Subcutaneous abdominal adipose tissue (tissue), 5 donors: ENCODE data around the gene LRIG1.

Experiments used
- H3K27ac ChIP-seq: one replicate; pipeline ENCODE4 v1.7.0; 2013; ENCODE audit warnings: low read depth, mild to moderate bottlenecking, inconsistent platforms, low read length, moderate library complexity
- H3K27me3 ChIP-seq, 5 donors: one replicate each; pipeline ENCODE4 v1.7.0; 2013; ENCODE audit warnings: low read length in 5 of 5, inconsistent platforms in 1 of 5; ENCODE audit not compliant: control insufficient read depth in 5 of 5, insufficient read depth in 4 of 5
- H3K36me3 ChIP-seq, 5 donors: one replicate each; pipeline ENCODE4 v1.7.0; 2013; ENCODE audit warnings: low read length in 5 of 5; ENCODE audit not compliant: control insufficient read depth in 5 of 5, insufficient read depth in 5 of 5
- H3K4me1 ChIP-seq, 5 donors: one replicate each; pipeline ENCODE4 v1.7.0; 2013; ENCODE audit warnings: low read length in 5 of 5, mild to moderate bottlenecking in 3 of 5, moderate library complexity in 1 of 5; ENCODE audit not compliant: control insufficient read depth in 5 of 5, insufficient read depth in 5 of 5
- H3K4me3 ChIP-seq, 5 donors: one replicate each; pipeline ENCODE4 v1.7.0; 2013; ENCODE audit warnings: low read length in 5 of 5, low read depth in 1 of 5
- H3K9ac ChIP-seq, 5 donors: one replicate each; pipeline ENCODE4 v1.7.0; 2013; ENCODE audit warnings: low read length in 5 of 5, mild to moderate bottlenecking in 4 of 5, moderate library complexity in 3 of 5
- H3K9me3 ChIP-seq, 5 donors: one replicate each; pipeline ENCODE4 v1.7.0; 2013; ENCODE audit warnings: low read length in 5 of 5; ENCODE audit not compliant: control insufficient read depth in 5 of 5
- donor health status: healthy.
- donor health status: healthy.
- donor health status: healthy.
- donor health status: healthy.
- donor health status: healthy.

LRIG1 gene

DNA sequence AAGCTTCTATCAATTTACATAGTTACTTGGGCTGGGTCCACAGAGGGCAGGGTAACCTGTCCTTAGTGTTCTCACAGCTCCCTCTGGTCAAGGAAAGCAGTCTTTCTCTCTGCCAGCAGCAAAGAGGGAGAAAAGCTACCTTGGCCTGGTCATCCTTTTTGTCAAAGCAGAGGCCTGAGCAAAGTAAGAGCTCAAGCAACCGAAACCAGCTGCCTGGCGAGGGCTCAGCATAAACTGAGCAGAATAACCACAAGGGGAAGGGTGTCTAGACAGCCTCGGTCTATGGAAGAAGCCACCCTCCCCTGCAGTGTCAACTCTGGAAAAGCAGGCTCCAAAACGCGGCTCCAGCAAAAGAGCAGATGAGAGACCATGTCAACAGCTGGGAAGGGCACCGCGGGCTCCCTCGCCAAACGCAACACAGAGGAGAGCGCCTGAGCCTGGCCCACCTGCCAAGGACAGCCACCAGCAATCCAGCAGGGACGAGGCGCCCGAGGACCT, 17.4 kb downstream of the LRIG1 start:
- Histone ChIP-seq H3K27ac (peak overlapping the region; percentile 91), H3K9ac (peak overlapping the region in 1 of 5 donors; percentile 13), H3K9me3 (peaks cover 0 to 3% (median 0%) of the 10 kb centered on the region in 5 donors), H3K27me3 (no peaks in the 10 kb centered on the region), H3K4me3 (no peak overlapping the region), H3K4me1 (peaks cover 13 to 58% (median 53%) of the 10 kb centered on the region in 5 donors), H3K36me3 (no peaks in the 10 kb centered on the region)

DNA sequence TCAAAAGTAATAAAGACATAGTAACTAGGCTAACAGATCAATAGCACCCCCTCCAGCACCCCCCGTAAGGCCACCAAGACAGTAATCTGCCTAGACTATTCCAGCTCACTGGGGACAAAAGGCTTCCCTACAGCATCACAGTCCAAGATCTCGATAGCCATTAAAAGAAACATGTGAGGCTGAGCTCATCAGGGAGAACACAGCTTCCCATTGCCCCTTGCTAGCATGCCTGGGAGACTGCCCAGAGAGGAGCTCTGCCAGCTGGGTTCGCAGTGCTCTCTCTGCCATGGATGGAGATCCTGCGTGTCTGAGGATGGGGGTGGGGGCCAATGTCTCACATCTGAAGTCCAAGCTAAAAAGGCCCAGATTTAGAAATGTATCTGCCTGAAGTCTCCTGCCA, 17.8 kb downstream of the LRIG1 start:
- Histone ChIP-seq H3K4me1 (peaks cover 13 to 59% (median 53%) of the 10 kb centered on the region in 5 donors), H3K36me3 (no peaks in the 10 kb centered on the region), H3K9ac (peak overlapping the region in 2 of 5 donors; percentile 13 to 17), H3K9me3 (peaks cover 0 to 3% (median 0%) of the 10 kb centered on the region in 5 donors), H3K27ac (peak overlapping the region; percentile 91), H3K4me3 (no peak overlapping the region), H3K27me3 (no peaks in the 10 kb centered on the region)

DNA sequence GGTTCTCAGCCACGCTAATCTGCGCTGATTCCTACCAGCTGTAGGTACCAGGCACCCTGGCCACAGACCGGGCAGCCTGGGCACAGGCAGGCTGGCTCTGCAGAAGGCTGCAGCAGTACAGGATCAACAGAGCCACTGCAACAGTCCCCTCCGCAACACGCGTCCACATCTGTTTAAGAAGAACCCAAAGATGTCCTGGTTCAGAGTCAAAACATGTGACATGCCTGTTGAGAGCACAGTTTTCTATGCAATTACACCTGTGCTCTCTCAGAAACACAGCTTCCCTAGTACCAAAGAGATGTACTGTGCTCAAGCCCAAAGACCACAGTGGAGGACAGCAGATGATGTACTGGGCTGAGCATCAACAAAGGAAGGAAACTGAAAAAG, 18.8 kb downstream of the LRIG1 start:
- Histone ChIP-seq H3K27ac (peak overlapping the region; percentile 91), H3K9ac (no peak overlapping the region), H3K36me3 (no peaks in the 10 kb centered on the region), H3K27me3 (no peaks in the 10 kb centered on the region), H3K4me3 (no peak overlapping the region), H3K4me1 (peaks cover 10 to 56% (median 50%) of the 10 kb centered on the region in 5 donors), H3K9me3 (peaks cover 0 to 3% (median 0%) of the 10 kb centered on the region in 5 donors)

DNA sequence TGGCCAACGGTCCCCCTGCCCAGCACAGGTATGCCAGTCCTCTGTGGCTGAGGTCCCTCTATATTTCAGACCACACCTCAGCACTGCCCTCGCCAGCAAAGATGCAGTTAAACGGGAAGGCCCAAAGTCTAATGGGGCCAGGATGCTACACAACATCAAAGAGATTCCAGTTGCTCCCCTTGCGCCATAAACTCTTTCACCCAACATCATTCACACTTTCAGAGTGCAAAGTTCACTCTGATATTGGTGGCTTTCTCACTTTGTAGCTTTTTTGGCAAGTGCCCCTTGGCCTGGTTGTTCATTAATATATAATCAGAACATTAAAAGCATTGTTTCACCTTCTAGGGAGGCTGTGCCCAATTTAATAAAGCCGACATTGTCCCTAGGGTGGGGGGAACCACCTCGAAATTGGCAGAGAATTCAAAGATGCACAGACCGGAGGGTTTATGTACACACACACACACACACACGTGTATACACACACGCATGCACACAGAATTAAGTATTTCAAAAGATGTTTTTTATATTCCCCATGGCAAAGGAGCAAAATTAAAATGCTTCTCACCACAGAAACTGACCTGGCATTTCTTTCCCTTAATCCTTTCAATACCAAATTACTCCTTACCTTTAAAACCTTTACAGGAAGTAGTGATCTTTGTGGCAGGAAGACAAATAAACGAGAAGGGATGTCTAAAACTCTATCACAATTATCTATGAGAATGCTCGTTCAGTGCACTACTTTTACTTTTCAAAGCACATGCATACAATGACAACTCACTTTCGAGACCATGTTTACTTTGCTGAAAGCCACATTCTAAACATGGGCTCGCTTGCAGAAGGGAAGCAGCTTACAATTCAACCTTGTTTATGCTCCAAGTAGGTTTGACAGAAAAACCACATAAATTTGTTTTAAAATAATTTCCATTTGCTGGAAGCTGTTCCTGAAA, 19.5 kb downstream of the LRIG1 start:
- no peak overlapping the region for H3K4me3 ChIP-seq
- H3K4me1 ChIP-seq = peaks cover 8 to 54% (median 44%) of the 10 kb centered on the region in 5 donors
- H3K9me3 ChIP-seq = peaks cover 0 to 3% (median 0%) of the 10 kb centered on the region in 5 donors
- H3K27ac ChIP-seq = peak overlapping the region; percentile 91
- no peaks in the 10 kb centered on the region for H3K27me3 ChIP-seq
- no peaks in the 10 kb centered on the region for H3K36me3 ChIP-seq
- H3K9ac ChIP-seq = no peak overlapping the region

DNA sequence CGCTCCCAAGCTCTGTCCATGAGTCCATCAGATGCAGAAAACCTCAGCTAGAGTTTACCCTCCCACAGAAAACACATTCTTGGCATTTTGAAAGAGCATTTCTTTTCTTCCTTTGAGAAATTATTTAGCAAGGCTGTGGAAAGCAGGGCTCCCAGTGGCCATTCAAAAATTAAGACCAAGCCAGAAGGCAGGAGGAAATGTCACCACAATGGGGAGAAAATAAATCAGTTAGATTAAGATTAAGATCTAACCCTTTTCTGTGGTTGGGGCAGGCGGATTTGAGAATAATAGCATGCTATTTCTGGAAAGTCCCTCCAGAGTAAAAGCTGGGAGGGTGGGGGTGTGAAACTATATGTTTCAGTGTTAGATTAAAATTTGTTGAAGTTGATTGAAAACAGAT, 20.2 kb downstream of the LRIG1 start:
- no peak overlapping the region for H3K4me3 ChIP-seq
- peaks cover 0 to 3% (median 0%) of the 10 kb centered on the region in 5 donors for H3K9me3 ChIP-seq
- H3K36me3 ChIP-seq = no peaks in the 10 kb centered on the region
- H3K27me3 ChIP-seq = no peaks in the 10 kb centered on the region
- H3K27ac ChIP-seq = peak overlapping the region; percentile 91
- peaks cover 7 to 50% (median 39%) of the 10 kb centered on the region in 5 donors for H3K4me1 ChIP-seq
- H3K9ac ChIP-seq = no peak overlapping the region

DNA sequence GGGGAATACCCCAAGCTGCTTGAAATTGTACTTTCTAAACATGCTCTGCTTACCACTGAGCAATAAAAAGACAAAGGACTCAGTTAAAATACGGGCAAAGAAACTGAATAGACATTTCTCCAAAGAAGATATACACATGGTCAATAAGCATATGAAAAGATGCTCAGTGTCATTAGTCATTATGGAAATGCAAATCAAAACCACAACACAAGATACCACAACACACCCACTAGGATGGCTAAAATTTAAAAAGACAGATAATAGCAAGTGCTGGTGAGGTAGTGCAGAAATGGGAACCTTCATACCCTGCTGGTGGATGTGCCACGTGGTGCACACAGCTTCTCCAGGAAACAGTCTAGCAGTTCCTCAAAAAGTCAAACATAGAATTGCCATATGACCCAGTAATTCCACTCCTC, 21.3 kb downstream of the LRIG1 start:
- Histone ChIP-seq H3K4me1 (peaks cover 7 to 50% (median 39%) of the 10 kb centered on the region in 5 donors), H3K27me3 (no peaks in the 10 kb centered on the region), H3K4me3 (no peak overlapping the region), H3K9ac (peak overlapping the region in 1 of 5 donors; percentile 23), H3K27ac (no peak overlapping the region), H3K9me3 (peaks cover 0 to 3% (median 0%) of the 10 kb centered on the region in 5 donors), H3K36me3 (no peaks in the 10 kb centered on the region)

DNA sequence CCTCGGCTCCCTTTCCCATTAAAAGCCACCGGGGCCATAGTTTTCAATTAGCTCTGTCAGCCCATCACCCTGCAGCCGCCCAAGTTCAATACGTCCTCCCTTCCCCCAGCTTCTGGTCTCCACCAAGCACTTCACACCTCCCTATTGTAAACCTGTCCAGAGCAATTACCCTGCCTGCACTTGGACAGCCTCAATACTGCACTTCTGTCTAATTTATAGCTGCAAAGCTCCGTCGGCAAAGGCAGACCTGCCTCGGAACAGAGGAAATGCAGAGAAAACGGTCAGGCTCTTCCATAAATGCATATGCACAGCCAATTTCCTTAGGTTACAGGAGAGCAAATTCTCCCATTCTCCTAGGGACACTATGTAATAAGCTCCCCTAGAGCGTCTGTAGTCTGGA, 21.9 kb downstream of the LRIG1 start:
- Histone ChIP-seq H3K27me3 (no peaks in the 10 kb centered on the region), H3K36me3 (no peaks in the 10 kb centered on the region), H3K27ac (no peak overlapping the region), H3K4me3 (no peak overlapping the region), H3K9me3 (peaks cover 0 to 3% (median 0%) of the 10 kb centered on the region in 5 donors), H3K4me1 (peaks cover 7 to 48% (median 39%) of the 10 kb centered on the region in 5 donors), H3K9ac (no peak overlapping the region)

DNA sequence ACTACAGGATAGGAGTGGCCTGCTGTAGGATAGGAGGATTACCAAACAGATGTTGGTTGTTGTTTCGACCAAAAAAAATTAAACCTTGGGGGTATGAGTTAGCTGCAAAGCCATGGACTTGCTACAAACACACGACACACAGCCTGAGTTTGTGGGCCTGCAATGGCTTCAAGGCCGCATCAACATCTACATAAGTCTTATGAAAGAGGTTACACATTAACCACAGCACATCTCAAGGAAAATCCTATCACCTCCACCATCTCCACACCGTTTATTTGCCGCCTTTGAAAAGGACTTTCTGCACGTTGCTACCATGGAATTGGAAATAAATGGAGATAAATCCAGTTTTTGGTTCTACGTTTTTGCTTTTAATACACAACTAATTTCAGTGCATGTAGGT, 23.0 kb downstream of the LRIG1 start:
- H3K9ac ChIP-seq = no peak overlapping the region
- H3K9me3 ChIP-seq = peaks cover 0 to 3% (median 0%) of the 10 kb centered on the region in 5 donors
- H3K4me3 ChIP-seq = no peak overlapping the region
- no peaks in the 10 kb centered on the region for H3K36me3 ChIP-seq
- peaks cover 3 to 48% (median 39%) of the 10 kb centered on the region in 5 donors for H3K4me1 ChIP-seq
- no peak overlapping the region for H3K27ac ChIP-seq
- H3K27me3 ChIP-seq = no peaks in the 10 kb centered on the region

DNA sequence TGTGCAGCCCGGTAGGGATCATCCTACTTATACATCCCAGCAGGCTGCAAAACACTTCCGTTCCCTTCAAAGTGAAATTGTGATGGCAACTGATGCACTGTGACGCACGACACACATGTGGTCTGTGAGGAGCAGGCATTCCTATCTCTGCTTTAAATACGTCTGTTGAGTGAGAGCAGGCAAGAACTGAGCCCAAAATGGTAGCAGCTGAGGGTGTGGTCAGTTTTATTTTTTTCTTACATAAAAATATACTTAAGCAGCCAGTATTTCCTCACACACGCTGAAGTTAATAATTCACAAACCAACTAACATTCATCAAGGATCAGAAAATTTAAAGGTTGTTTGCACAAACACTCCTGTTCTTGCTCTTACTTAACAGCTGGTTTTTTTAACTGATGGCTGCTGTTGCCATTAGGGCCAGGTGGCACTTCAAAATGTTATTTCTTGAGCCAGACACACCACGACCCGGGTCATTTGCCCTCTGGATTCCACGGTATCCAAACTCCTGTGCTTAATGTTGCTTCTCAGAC, 23.9 kb downstream of the LRIG1 start:
- no peak overlapping the region for H3K9ac ChIP-seq
- no peaks in the 10 kb centered on the region for H3K36me3 ChIP-seq
- peaks cover 3 to 47% (median 31%) of the 10 kb centered on the region in 5 donors for H3K4me1 ChIP-seq
- no peaks in the 10 kb centered on the region for H3K27me3 ChIP-seq
- no peak overlapping the region for H3K4me3 ChIP-seq
- H3K27ac ChIP-seq = no peak overlapping the region
- peaks cover 0 to 3% (median 0%) of the 10 kb centered on the region in 5 donors for H3K9me3 ChIP-seq
